Tibial nerve (tissue), 3 donors: ENCODE measurements around the gene CFAP70.
"Not testable (repeated sequence)": the region's sequence is repeated elsewhere in the genome, so short reads cannot be mapped to it uniquely, and the experiment has no call there.

Source experiments
- POLR2A ChIP-seq, 2 donors: fragments of 450-650 bp; IDR thresholded peaks; one replicate each; pipeline ENCODE4 v1.6.1; 2017; ENCODE audit warnings: antibody characterized with exemption in 2 of 2, mild to moderate bottlenecking in 2 of 2, moderate library complexity in 2 of 2
- TF ChIP-seq, protein P1 (sequence below), 5 experiments: fragments of 200-600 bp in 3 of 5; fragments of 450-650 bp in 2 of 5; sonication (generic) in 3 of 5; IDR thresholded peaks; one replicate each; pipeline ENCODE4 v1.5.1; 2016 to 2019; ENCODE audit warnings: antibody characterized with exemption in 5 of 5, mild to moderate bottlenecking in 3 of 5, moderate library complexity in 2 of 5

DNA sequence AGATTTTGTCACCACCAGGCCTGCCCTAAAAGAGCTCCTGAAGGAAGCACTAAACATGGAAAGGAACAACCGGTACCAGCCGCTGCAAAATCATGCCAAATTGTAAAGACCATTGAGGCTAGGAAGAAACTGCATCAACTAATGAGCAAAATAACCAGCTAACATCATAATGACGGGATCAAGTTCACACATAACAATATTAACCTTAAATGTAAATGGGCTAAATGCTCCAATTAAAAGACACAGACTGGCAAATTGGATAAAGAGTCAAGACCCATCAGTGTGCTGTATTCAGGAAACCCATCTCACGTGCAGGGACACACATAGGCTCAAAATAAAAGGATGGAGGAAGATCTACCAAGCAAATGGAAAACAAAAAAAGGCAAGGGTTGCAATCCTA lies 33.4 kb downstream of the CFAP70 start:
- TF ChIP-seq, protein P1, sequence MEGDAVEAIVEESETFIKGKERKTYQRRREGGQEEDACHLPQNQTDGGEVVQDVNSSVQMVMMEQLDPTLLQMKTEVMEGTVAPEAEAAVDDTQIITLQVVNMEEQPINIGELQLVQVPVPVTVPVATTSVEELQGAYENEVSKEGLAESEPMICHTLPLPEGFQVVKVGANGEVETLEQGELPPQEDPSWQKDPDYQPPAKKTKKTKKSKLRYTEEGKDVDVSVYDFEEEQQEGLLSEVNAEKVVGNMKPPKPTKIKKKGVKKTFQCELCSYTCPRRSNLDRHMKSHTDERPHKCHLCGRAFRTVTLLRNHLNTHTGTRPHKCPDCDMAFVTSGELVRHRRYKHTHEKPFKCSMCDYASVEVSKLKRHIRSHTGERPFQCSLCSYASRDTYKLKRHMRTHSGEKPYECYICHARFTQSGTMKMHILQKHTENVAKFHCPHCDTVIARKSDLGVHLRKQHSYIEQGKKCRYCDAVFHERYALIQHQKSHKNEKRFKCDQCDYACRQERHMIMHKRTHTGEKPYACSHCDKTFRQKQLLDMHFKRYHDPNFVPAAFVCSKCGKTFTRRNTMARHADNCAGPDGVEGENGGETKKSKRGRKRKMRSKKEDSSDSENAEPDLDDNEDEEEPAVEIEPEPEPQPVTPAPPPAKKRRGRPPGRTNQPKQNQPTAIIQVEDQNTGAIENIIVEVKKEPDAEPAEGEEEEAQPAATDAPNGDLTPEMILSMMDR (IDR thresholded peaks at IDR 0.05): not testable (repeated sequence)
- TF ChIP-seq POLR2A (IDR thresholded peaks at IDR 0.05): not testable (repeated sequence)
